ENCODE data around the gene PTGER3. TPM values are rescaled to one million over a fixed set of nuclear protein-coding genes. Genes with fewer than 3 reads are reported as not detected.
A peak's percentile ranks its signal among the peaks of the same experiment; 100 is the strongest.

Gene PTGER3
- total and polyA plus RNA-seq, 10 of the 15 experiments (the other 5 are each of a cell fraction or from before 2014, with no cell fraction given): under 0.01 to 0.04 (median 0.02) TPM; not detected in 7

- TF ChIP-seq ZNF592 (IDR thresholded peaks at IDR 0.05): peak; percentile 96
- TF ChIP-seq SMARCA5 (IDR thresholded peaks at IDR 0.05): no peak
- peak; percentile 95 for TF ChIP-seq POLR2A (IDR thresholded peaks at IDR 0.05; ENCODE audit: low read depth, low read length)
- no peak for TF ChIP-seq GATAD2B (conservative IDR thresholded peaks at IDR 0.05; ENCODE audit: low read depth)
- no peak for TF ChIP-seq ZNF622 (IDR thresholded peaks at IDR 0.05)
- TF ChIP-seq PKNOX1 (IDR thresholded peaks at IDR 0.05): no peak; the same call in 1 of the 2 replicates
- TF ChIP-seq TCF3 (IDR thresholded peaks at IDR 0.05; ENCODE audit: borderline replicate concordance, insufficient read depth, low read depth, low read length): no peak
- no peak for TF ChIP-seq CEBPZ (IDR thresholded peaks at IDR 0.05; ENCODE audit: low read depth, low read length)
- no peak for TF ChIP-seq PBX3 (IDR thresholded peaks at IDR 0.05; ENCODE audit: insufficient replicate concordance, low read depth, low read length)
Observed at GRCh38 chr1:71080739-71081696, 33.4 kb upstream of the PTGER3 start, which contains the start of gene ZRANB2 (continued).

Measured in GM12878 (cell line).